GM12891 (cell line): ENCODE results near the gene GYG1.

Experiments used
- DNase-seq: peaks from one replicate; pipeline ENCODE4 v3.0.0; 2011; ENCODE audit warnings: low spot score; ENCODE audit not compliant: insufficient read length
- FAIRE-seq: peaks from 2 replicates; lab custom pipeline; 2011; peaks lifted over from hg19 to GRCh38; lab: Jason Lieb, UNC
- PAX5 ChIP-seq: IDR thresholded peaks from 2 replicates; pipeline ENCODE4 v1.6.1; 2011; ENCODE audit warnings: low read length, moderate library complexity, mild to moderate bottlenecking; ENCODE audit not compliant: insufficient read depth, severe bottlenecking
- POLR2A ChIP-seq: IDR thresholded peaks from 2 replicates; pipeline ENCODE4 v1.6.1; 2011; ENCODE audit warnings: low read depth, low read length, control low read depth
- POLR2AphosphoS5 ChIP-seq: IDR thresholded peaks from 2 replicates; pipeline ENCODE4 v1.6.1; 2011; ENCODE audit warnings: low read depth, low read length, control low read depth
- POU2F2 ChIP-seq: IDR thresholded peaks from 2 replicates; pipeline ENCODE4 v1.6.1; 2011; ENCODE audit warnings: low read depth, mild to moderate bottlenecking, control low read depth, low read length, moderate library complexity
- SPI1 ChIP-seq: IDR thresholded peaks from 2 replicates; pipeline ENCODE4 v1.6.1; 2011; ENCODE audit warnings: low read depth, low read length, control low read depth
- TAF1 ChIP-seq: IDR thresholded peaks from 2 replicates; pipeline ENCODE4 v1.6.1; 2011; ENCODE audit warnings: low read depth, low read length, control low read depth

GYG1 gene

GRCh38 chr3:149023951-149024350 lies 32.6 kb downstream of the GYG1 start:
- TF ChIP-seq TAF1 (no peak), POLR2AphosphoS5 (no peak), POU2F2 (no peak), PAX5 (no peak), SPI1 (no peak), POLR2A (no peak)
- FAIRE-seq (no peak), DNase-seq (no peak)

- no peak for TF ChIP-seq TAF1
- TF ChIP-seq PAX5, result no peak
- no peak for TF ChIP-seq POU2F2
- no peak for TF ChIP-seq POLR2AphosphoS5
- no peak for TF ChIP-seq SPI1
- no peak for TF ChIP-seq POLR2A
- DNase-seq, result no peak
- FAIRE-seq, result no peak
Observed at GRCh38 chr3:149026718-149027117, 35.4 kb downstream of the GYG1 start.

- DNase-seq (no peak), FAIRE-seq (no peak)
- TF ChIP-seq POLR2AphosphoS5, result no peak
- no peak for TF ChIP-seq POU2F2
- TF ChIP-seq PAX5, result no peak
- TF ChIP-seq SPI1, result no peak
- TF ChIP-seq TAF1, result no peak
- no peak for TF ChIP-seq POLR2A
Observed at GRCh38 chr3:149031096-149031495, 39.8 kb downstream of the GYG1 start.

GRCh38 chr3:149037684-149038083 lies 46.3 kb downstream of the GYG1 start:
- FAIRE-seq (peak; percentile 47), DNase-seq (no peak)
- TF ChIP-seq SPI1, result no peak
- no peak for TF ChIP-seq TAF1
- TF ChIP-seq PAX5, result no peak
- TF ChIP-seq POU2F2, result no peak
- no peak for TF ChIP-seq POLR2AphosphoS5
- no peak for TF ChIP-seq POLR2A

- TF ChIP-seq POU2F2, result no peak
- TF ChIP-seq PAX5, result no peak
- TF ChIP-seq TAF1, result no peak
- FAIRE-seq (no peak), DNase-seq (no peak)
Observed at GRCh38 chr3:149038322-149038721, 47.0 kb downstream of the GYG1 start.

GRCh38 chr3:149042789-149043386 lies 51.5 kb downstream of the GYG1 start:
- DNase-seq (no peak), FAIRE-seq (peak; percentile 56)
- no peak for TF ChIP-seq TAF1

GRCh38 chr3:149044339-149045083 lies 53.2 kb downstream of the GYG1 start:
- DNase-seq, result no peak
- TF ChIP-seq POLR2A (no peak), SPI1 (no peak), POU2F2 (no peak), TAF1 (no peak), POLR2AphosphoS5 (no peak), PAX5 (no peak)
- FAIRE-seq, result peak; percentile 41

GRCh38 chr3:149055575-149055974 lies 64.2 kb downstream of the GYG1 start:
- TF ChIP-seq POLR2A, result no peak
- TF ChIP-seq POLR2AphosphoS5, result no peak
- no peak for TF ChIP-seq SPI1
- TF ChIP-seq PAX5, result no peak
- TF ChIP-seq POU2F2, result no peak
- peak; percentile 57 for FAIRE-seq
- no peak for DNase-seq

- FAIRE-seq (no peak), DNase-seq (no peak)
- TF ChIP-seq POLR2AphosphoS5, result no peak
- TF ChIP-seq POU2F2, result no peak
Observed at GRCh38 chr3:149058198-149058597, 66.9 kb downstream of the GYG1 start.

GRCh38 chr3:149058602-149059001 lies 67.3 kb downstream of the GYG1 start:
- DNase-seq (no peak), FAIRE-seq (no peak)
- no peak for TF ChIP-seq SPI1
- no peak for TF ChIP-seq TAF1
- no peak for TF ChIP-seq POLR2A
- no peak for TF ChIP-seq POU2F2
- TF ChIP-seq POLR2AphosphoS5, result no peak
- no peak for TF ChIP-seq PAX5
